ENCODE data around the gene SND1.
A peak's percentile ranks its signal among the peaks of the same experiment; 100 is the strongest.

The SND1 gene

GRCh38 chr7:128128401-128128800 is 476.4 kb downstream of the SND1 start:
- no peak for DNase-seq

- DNase-seq = peak; percentile 50
These were observed 477.4 kb downstream of the SND1 start for GRCh38 chr7:128129224-128129864.

- DNase-seq = no peak
These were observed 479.1 kb downstream of the SND1 start for GRCh38 chr7:128131115-128131514.

GRCh38 chr7:128131731-128132130 is 479.7 kb downstream of the SND1 start:
- DNase-seq = no peak

GRCh38 chr7:128132426-128133069 is 480.6 kb downstream of the SND1 start:
- DNase-seq = no peak

- no peak for DNase-seq
These were observed 483.1 kb downstream of the SND1 start for GRCh38 chr7:128135159-128135514.

- peak; percentile 89 for DNase-seq
These were observed 483.7 kb downstream of the SND1 start for GRCh38 chr7:128135515-128136214.

- DNase-seq = no peak
These were observed 484.2 kb downstream of the SND1 start for GRCh38 chr7:128136215-128136597.

GRCh38 chr7:128137181-128137580 is 485.2 kb downstream of the SND1 start:
- peak; percentile 67 for DNase-seq

- no peak for DNase-seq
These were observed 487.4 kb downstream of the SND1 start for GRCh38 chr7:128139406-128139805.

GRCh38 chr7:128141683-128142195 is 489.7 kb downstream of the SND1 start:
- DNase-seq = no peak
